Measurements from ENCODE around the gene HOTAIR.

HOTAIR gene

DNA sequence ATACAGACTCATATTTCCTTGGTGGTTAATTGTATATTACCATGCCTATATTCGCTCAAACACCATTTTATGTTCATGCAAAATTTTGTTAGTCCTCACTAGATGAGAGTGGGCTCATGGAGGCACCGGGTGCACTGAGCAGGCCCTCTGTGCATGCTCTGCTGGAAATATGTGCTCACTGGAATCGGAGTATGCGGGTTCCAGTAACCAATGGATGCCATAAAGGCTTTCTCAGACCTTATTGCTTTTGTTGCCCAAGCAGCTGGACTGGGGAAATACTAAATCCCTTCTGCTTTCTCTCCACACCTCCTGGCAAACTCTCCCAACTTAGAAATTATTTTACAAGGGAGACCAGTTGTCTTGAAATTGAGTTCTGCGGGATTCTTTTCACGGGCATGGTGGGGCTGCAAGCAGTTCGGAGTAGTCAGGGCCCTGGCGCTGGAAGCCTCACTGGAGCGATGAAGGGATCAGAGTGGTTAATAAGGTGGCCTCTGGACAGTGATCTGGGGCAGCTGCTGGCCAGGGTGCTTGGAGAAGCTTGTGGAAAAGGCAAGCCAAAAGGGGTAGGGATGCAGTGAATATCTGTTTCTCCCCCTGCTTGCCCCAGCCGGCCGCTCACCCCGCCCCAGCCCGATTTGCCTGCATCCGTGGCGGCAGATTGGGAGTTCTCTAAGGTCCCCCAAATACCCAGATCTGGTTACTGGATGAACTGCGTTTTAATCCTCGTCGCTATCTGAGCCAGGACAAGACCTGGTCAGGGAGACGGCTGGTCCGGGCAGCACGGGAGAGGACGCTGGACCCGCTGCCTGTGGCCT is 46.0 kb upstream of the HOTAIR start:
- Histone ChIP-seq H3K4me1 (peaks cover 0 to 78% (median 48%) of the 10 kb centered on the region in 4 donors), H3K9me3 (no peaks in the 10 kb centered on the region), H3K36me3 (no peaks in the 10 kb centered on the region), H3K27me3 (no peaks in the 10 kb centered on the region), H3K27ac (peak overlapping the region; percentile 98), H3K4me3 (peak overlapping the region; percentile 69 to 71)
- TF ChIP-seq, protein P1, sequence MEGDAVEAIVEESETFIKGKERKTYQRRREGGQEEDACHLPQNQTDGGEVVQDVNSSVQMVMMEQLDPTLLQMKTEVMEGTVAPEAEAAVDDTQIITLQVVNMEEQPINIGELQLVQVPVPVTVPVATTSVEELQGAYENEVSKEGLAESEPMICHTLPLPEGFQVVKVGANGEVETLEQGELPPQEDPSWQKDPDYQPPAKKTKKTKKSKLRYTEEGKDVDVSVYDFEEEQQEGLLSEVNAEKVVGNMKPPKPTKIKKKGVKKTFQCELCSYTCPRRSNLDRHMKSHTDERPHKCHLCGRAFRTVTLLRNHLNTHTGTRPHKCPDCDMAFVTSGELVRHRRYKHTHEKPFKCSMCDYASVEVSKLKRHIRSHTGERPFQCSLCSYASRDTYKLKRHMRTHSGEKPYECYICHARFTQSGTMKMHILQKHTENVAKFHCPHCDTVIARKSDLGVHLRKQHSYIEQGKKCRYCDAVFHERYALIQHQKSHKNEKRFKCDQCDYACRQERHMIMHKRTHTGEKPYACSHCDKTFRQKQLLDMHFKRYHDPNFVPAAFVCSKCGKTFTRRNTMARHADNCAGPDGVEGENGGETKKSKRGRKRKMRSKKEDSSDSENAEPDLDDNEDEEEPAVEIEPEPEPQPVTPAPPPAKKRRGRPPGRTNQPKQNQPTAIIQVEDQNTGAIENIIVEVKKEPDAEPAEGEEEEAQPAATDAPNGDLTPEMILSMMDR (IDR thresholded peaks at IDR 0.05), result no peak
- DNase-seq, result no peak
- intact Hi-C loops (cut with DNase I; ENCODE audit: low total_unique reads), result no loop called here

DNA sequence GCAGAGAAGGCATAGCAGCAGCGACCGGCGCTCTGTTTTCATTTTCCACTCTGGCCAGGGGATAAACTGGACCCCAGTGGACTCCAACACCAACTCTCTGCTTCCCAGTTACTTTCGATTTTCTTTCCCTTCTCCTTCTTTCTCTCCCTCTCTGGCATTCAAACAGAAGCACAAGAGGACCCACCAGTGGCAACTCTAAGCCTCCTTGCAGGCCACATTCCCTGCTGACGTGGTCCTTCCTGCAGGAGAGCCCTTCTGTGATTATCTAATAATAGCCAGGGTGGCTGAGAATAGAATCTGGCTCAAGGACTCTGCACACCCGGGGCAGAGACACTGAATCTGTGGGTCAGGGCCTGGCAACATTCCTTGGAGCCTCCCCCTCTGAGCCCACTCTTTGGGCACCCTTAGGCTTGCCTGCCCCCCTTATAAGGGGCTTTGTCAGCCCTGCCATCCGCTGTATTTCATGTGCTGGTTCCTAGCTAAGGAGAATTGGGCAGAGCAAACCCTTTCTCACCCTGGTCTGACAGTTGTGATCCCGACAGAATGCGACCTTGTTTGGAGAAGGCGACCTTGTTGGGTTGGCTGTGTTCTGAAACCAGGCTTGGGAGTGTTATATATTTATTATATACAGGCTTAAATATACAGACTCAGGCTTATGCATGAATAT is 45.3 kb upstream of the HOTAIR start:
- TF ChIP-seq, protein P1 (IDR thresholded peaks at IDR 0.05), result peak in 1 of 2 experiments; percentile 5
- intact Hi-C loops (cut with DNase I; ENCODE audit: low total_unique reads), result no loop called here
- Histone ChIP-seq H3K27ac (peak overlapping the region; percentile 98), H3K4me3 (peak overlapping the region; percentile 69 to 71), H3K9me3 (no peaks in the 10 kb centered on the region), H3K4me1 (peaks cover 0 to 78% (median 46%) of the 10 kb centered on the region in 4 donors), H3K27me3 (no peaks in the 10 kb centered on the region), H3K36me3 (no peaks in the 10 kb centered on the region)
- peak in 1 of 2 donors; percentile 83 for DNase-seq

- no peak for DNase-seq
- Histone ChIP-seq H3K4me1 (peaks cover 0 to 78% (median 44%) of the 10 kb centered on the region in 4 donors), H3K27ac (peak overlapping the region; percentile 98), H3K9me3 (no peaks in the 10 kb centered on the region), H3K4me3 (peak overlapping the region; percentile 69 to 71), H3K36me3 (no peaks in the 10 kb centered on the region), H3K27me3 (no peaks in the 10 kb centered on the region)
- intact Hi-C loops (cut with DNase I; ENCODE audit: low total_unique reads), result no loop called here
- TF ChIP-seq, protein P1 (IDR thresholded peaks at IDR 0.05), result no peak
Measured at GRCh38 chr12:54019091-54019811, 44.5 kb upstream of the HOTAIR start.

DNA sequence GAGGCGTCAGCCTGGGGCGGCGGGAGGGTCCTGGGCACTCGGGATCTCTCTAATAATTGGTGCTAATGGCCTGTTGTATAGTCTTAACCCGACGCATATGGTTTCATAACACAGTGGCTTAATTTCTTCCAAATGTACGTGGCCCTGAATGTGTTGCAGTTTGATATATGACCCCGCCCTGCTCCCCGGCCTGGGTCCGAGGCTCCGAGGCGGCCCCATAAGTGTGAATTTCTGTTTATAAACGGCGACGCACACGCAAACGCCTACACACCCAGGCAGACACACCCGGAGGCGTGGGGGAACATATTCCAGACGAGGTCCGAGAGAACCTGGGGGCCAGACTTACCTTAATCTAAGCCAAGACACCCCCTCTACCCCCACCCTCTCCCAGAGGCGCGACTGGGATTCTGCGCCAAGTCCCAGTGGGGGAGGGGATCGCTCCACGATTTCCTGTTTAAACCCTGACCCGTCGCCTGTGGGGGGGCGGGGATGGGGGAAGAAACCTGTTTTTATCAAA is 43.8 kb upstream of the HOTAIR start:
- Histone ChIP-seq H3K27ac (peak overlapping the region; percentile 98), H3K36me3 (no peaks in the 10 kb centered on the region), H3K4me1 (peaks cover 0 to 78% (median 44%) of the 10 kb centered on the region in 4 donors), H3K9me3 (no peaks in the 10 kb centered on the region), H3K4me3 (peak overlapping the region; percentile 69 to 71), H3K27me3 (no peaks in the 10 kb centered on the region)
- TF ChIP-seq, protein P1 (IDR thresholded peaks at IDR 0.05), result no peak
- intact Hi-C loops (cut with DNase I; ENCODE audit: low total_unique reads), result no loop called here
- peak in 1 of 2 donors; percentile 84 for DNase-seq

DNA sequence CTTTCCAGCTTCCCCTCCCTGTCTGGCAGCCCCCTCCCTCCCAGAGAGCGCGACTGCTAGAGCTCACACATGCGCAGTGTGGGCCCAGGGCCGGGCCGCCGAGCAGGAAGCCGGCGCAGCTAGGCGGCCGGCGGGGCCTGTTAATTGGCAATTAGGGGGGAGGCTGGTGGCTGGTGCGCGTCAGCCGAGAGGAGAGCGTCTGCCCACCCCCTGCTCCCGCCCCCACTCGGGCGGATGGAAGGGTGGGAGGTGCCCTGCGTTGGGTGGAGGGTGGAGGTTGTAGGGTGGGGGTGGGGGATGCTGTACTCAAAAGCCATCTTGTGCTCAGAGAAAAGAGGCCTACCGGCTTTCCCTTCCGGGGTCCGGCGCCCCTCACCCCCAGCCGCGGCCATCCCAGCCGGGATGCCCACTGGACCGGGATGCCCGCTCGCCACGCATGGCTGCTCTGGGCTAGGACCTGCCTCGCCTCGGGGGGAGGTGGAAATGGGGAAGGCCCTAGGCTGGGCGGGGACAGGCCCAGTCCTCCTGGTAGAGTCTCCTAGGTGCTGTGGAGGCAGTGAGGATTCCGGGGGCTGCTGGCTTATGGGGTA is 43.2 kb upstream of the HOTAIR start:
- peak; percentile 92 to 96 for DNase-seq
- Histone ChIP-seq H3K4me1 (peaks cover 0 to 78% (median 48%) of the 10 kb centered on the region in 4 donors), H3K27ac (peak overlapping the region; percentile 98), H3K27me3 (no peaks in the 10 kb centered on the region), H3K4me3 (peak overlapping the region; percentile 69 to 71), H3K36me3 (no peaks in the 10 kb centered on the region), H3K9me3 (no peaks in the 10 kb centered on the region)
- TF ChIP-seq, protein P1 (IDR thresholded peaks at IDR 0.05), result peak in 1 of 2 experiments; percentile 5
- intact Hi-C loops (cut with DNase I; ENCODE audit: low total_unique reads), result no loop called here

All from tibial artery (tissue), 4 donors.